ENCODE results near the gene SCN3B.

DNA sequence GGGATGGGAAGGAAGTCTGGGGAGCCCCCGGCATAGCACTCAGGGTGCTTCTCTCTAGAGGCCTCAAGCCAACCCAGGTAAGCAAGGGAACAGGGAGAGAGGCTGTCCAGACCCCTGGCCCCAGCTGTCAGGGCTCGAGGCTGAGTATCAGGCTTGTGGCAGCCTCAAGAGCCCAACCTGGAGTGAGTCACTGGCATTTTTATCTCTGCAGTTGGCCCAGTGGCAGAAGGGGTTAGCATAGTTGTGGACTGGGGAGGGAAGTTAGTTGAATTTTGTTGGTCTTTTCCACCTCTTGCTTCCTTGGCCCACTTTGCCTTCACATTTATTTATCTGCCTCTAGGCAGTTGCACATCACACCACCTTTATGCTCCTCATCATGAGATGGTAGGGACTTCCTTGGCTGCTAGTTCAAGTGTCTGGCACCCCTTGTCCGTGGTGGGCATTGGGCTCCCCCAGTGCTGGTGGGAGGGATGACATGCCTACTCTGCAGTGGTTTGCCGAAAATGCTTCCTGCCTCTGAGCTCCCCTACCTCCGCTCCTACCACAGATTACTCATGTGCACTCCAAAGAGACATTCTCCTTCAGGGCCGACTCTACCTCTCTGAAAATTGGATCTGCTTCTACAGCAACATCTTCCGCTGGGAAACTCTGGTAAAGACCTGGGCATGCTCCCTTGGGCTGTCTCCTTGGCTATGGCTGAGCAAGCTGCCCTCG is 60.1 kb downstream of the SCN3B start:
- TF ChIP-seq, protein P1, sequence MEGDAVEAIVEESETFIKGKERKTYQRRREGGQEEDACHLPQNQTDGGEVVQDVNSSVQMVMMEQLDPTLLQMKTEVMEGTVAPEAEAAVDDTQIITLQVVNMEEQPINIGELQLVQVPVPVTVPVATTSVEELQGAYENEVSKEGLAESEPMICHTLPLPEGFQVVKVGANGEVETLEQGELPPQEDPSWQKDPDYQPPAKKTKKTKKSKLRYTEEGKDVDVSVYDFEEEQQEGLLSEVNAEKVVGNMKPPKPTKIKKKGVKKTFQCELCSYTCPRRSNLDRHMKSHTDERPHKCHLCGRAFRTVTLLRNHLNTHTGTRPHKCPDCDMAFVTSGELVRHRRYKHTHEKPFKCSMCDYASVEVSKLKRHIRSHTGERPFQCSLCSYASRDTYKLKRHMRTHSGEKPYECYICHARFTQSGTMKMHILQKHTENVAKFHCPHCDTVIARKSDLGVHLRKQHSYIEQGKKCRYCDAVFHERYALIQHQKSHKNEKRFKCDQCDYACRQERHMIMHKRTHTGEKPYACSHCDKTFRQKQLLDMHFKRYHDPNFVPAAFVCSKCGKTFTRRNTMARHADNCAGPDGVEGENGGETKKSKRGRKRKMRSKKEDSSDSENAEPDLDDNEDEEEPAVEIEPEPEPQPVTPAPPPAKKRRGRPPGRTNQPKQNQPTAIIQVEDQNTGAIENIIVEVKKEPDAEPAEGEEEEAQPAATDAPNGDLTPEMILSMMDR (IDR thresholded peaks at IDR 0.05), result no peak
- TF ChIP-seq EP300 (IDR thresholded peaks at IDR 0.05) (no peak), POLR2AphosphoS5 (IDR thresholded peaks at IDR 0.05) (no peak)

Measured in upper lobe of left lung (tissue), 4 donors.